ENCODE measurements around the gene NEU2.

NEU2 gene

GRCh38 chr2:233007739-233008138 is 24.7 kb upstream of the NEU2 start:
- H3K27ac ChIP-seq (ENCODE audit: low read depth, low read length), result no peak overlapping the region
- no peak overlapping the region for H4K12ac ChIP-seq (ENCODE audit: low read depth, low read length)
- no peak overlapping the region for H3K4me3 ChIP-seq (ENCODE audit: low read depth, low read length)
- H3K4me1 ChIP-seq (ENCODE audit: control insufficient read depth in 1 of 2, insufficient read depth in 2 of 2, low read length in 2 of 2), result no peaks in the 10 kb centered on the region
- H3K36me3 ChIP-seq (ENCODE audit: control insufficient read depth in 1 of 2, insufficient read depth in 2 of 2, low read length in 2 of 2), result no peaks in the 10 kb centered on the region
- no peak overlapping the region for H2AK5ac ChIP-seq (ENCODE audit: low read length)
- H4K8ac ChIP-seq (ENCODE audit: low read depth, low read length), result no peak overlapping the region
- H2BK120ac ChIP-seq (ENCODE audit: insufficient read depth, low read length, poor library complexity), result no peak overlapping the region
- H3K4ac ChIP-seq (ENCODE audit: low read depth, low read length), result no peak overlapping the region
- H3K27me3 ChIP-seq (ENCODE audit: insufficient read depth, low read length), result no peaks in the 10 kb centered on the region
- no peaks in the 10 kb centered on the region for H3K79me1 ChIP-seq (ENCODE audit: low read length)
- no peak overlapping the region for H2BK5ac ChIP-seq (ENCODE audit: low read depth, low read length, poor library complexity)
- H3K18ac ChIP-seq (ENCODE audit: low read length), result no peak overlapping the region
- H3K4me2 ChIP-seq (ENCODE audit: low read length), result no peak overlapping the region
- no peak overlapping the region for H3K23ac ChIP-seq (ENCODE audit: low read length)
- no peak overlapping the region for H4K91ac ChIP-seq (ENCODE audit: low read depth, low read length)
- H2BK12ac ChIP-seq (ENCODE audit: low read length), result no peak overlapping the region
- no peaks in the 10 kb centered on the region for H3K79me2 ChIP-seq (ENCODE audit: control insufficient read depth, insufficient read depth, low read length, poor library complexity)
- no peak overlapping the region for H3K9ac ChIP-seq (ENCODE audit: low read length)
- H2AFZ ChIP-seq (ENCODE audit: insufficient read depth, low read length, poor library complexity), result no peak overlapping the region
- no peaks in the 10 kb centered on the region for H3K9me3 ChIP-seq (ENCODE audit: insufficient read depth, low read depth, low read length)
- WGBS (ENCODE audit: extremely low coverage, insufficient coverage, insufficient read length), result no CpG with 5 or more reads among the region's 3 CpGs
- H3K14ac ChIP-seq (ENCODE audit: low read length), result no peak overlapping the region
- DNase-seq, result no peak

- Histone ChIP-seq H2AK5ac (ENCODE audit: low read length) (no peak overlapping the region), H4K12ac (ENCODE audit: low read depth, low read length) (no peak overlapping the region), H2BK12ac (ENCODE audit: low read length) (no peak overlapping the region), H3K36me3 (ENCODE audit: control insufficient read depth in 1 of 2, insufficient read depth in 2 of 2, low read length in 2 of 2) (no peaks in the 10 kb centered on the region), H3K4me2 (ENCODE audit: low read length) (no peak overlapping the region), H3K14ac (ENCODE audit: low read length) (no peak overlapping the region), H4K8ac (ENCODE audit: low read depth, low read length) (no peak overlapping the region), H3K27me3 (ENCODE audit: insufficient read depth, low read length) (no peaks in the 10 kb centered on the region), H3K23ac (ENCODE audit: low read length) (no peak overlapping the region), H3K79me1 (ENCODE audit: low read length) (no peaks in the 10 kb centered on the region), H3K9ac (ENCODE audit: low read length) (no peak overlapping the region), H2AFZ (ENCODE audit: insufficient read depth, low read length, poor library complexity) (no peak overlapping the region), H4K91ac (ENCODE audit: low read depth, low read length) (no peak overlapping the region), H3K27ac (ENCODE audit: low read depth, low read length) (no peak overlapping the region), H3K4ac (ENCODE audit: low read depth, low read length) (no peak overlapping the region), H3K18ac (ENCODE audit: low read length) (no peak overlapping the region), H2BK5ac (ENCODE audit: low read depth, low read length, poor library complexity) (no peak overlapping the region), H3K4me3 (ENCODE audit: low read depth, low read length) (no peak overlapping the region), H3K4me1 (ENCODE audit: control insufficient read depth in 1 of 2, insufficient read depth in 2 of 2, low read length in 2 of 2) (no peaks in the 10 kb centered on the region), H2BK120ac (ENCODE audit: insufficient read depth, low read length, poor library complexity) (no peak overlapping the region), H3K9me3 (ENCODE audit: insufficient read depth, low read depth, low read length) (peaks cover 2% of the 10 kb centered on the region), H3K79me2 (ENCODE audit: control insufficient read depth, insufficient read depth, low read length, poor library complexity) (no peaks in the 10 kb centered on the region)
- no CpG with 5 or more reads among the region's 3 CpGs for WGBS (ENCODE audit: extremely low coverage, insufficient coverage, insufficient read length)
- DNase-seq, result no peak
Measured at GRCh38 chr2:233009661-233010060, 22.8 kb upstream of the NEU2 start.

- no CpG with 5 or more reads among the region's 9 CpGs for WGBS (ENCODE audit: extremely low coverage, insufficient coverage, insufficient read length)
- H4K8ac ChIP-seq (ENCODE audit: low read depth, low read length), result no peak overlapping the region
- H3K79me2 ChIP-seq (ENCODE audit: control insufficient read depth, insufficient read depth, low read length, poor library complexity), result no peaks in the 10 kb centered on the region
- H3K4me3 ChIP-seq (ENCODE audit: low read depth, low read length), result no peak overlapping the region
- H2BK120ac ChIP-seq (ENCODE audit: insufficient read depth, low read length, poor library complexity), result no peak overlapping the region
- no peak overlapping the region for H2AFZ ChIP-seq (ENCODE audit: insufficient read depth, low read length, poor library complexity)
- no peak overlapping the region for H3K14ac ChIP-seq (ENCODE audit: low read length)
- H3K36me3 ChIP-seq (ENCODE audit: control insufficient read depth in 1 of 2, insufficient read depth in 2 of 2, low read length in 2 of 2), result no peaks in the 10 kb centered on the region
- no peak overlapping the region for H4K91ac ChIP-seq (ENCODE audit: low read depth, low read length)
- H3K18ac ChIP-seq (ENCODE audit: low read length), result no peak overlapping the region
- no peaks in the 10 kb centered on the region for H3K27me3 ChIP-seq (ENCODE audit: insufficient read depth, low read length)
- H2AK5ac ChIP-seq (ENCODE audit: low read length), result no peak overlapping the region
- H2BK12ac ChIP-seq (ENCODE audit: low read length), result no peak overlapping the region
- peaks cover 2% of the 10 kb centered on the region for H3K9me3 ChIP-seq (ENCODE audit: insufficient read depth, low read depth, low read length)
- H3K4ac ChIP-seq (ENCODE audit: low read depth, low read length), result no peak overlapping the region
- H3K23ac ChIP-seq (ENCODE audit: low read length), result no peak overlapping the region
- H4K12ac ChIP-seq (ENCODE audit: low read depth, low read length), result no peak overlapping the region
- no peak overlapping the region for H3K4me2 ChIP-seq (ENCODE audit: low read length)
- no peak overlapping the region for H2BK5ac ChIP-seq (ENCODE audit: low read depth, low read length, poor library complexity)
- H3K9ac ChIP-seq (ENCODE audit: low read length), result no peak overlapping the region
- no peak for DNase-seq
- H3K27ac ChIP-seq (ENCODE audit: low read depth, low read length), result no peak overlapping the region
- no peaks in the 10 kb centered on the region for H3K4me1 ChIP-seq (ENCODE audit: control insufficient read depth in 1 of 2, insufficient read depth in 2 of 2, low read length in 2 of 2)
- no peaks in the 10 kb centered on the region for H3K79me1 ChIP-seq (ENCODE audit: low read length)
Measured at GRCh38 chr2:233010569-233011267, 21.8 kb upstream of the NEU2 start.

- no peak overlapping the region for H3K18ac ChIP-seq (ENCODE audit: low read length)
- no peak overlapping the region for H2BK12ac ChIP-seq (ENCODE audit: low read length)
Measured at GRCh38 chr2:233011268-233011650, 21.2 kb upstream of the NEU2 start.

More at GRCh38 chr2:233011268-233011650, 21.2 kb upstream of the NEU2 start:
- no peak for DNase-seq
- no peak overlapping the region for H3K4me3 ChIP-seq (ENCODE audit: low read depth, low read length)
- no peaks in the 10 kb centered on the region for H3K79me1 ChIP-seq (ENCODE audit: low read length)
- WGBS (ENCODE audit: extremely low coverage, insufficient coverage, insufficient read length), result no CpG with 5 or more reads among the region's 6 CpGs
- no peaks in the 10 kb centered on the region for H3K36me3 ChIP-seq (ENCODE audit: control insufficient read depth in 1 of 2, insufficient read depth in 2 of 2, low read length in 2 of 2)
- no peak overlapping the region for H4K91ac ChIP-seq (ENCODE audit: low read depth, low read length)
- no peak overlapping the region for H4K12ac ChIP-seq (ENCODE audit: low read depth, low read length)
- no peak overlapping the region for H3K27ac ChIP-seq (ENCODE audit: low read depth, low read length)
- H3K4ac ChIP-seq (ENCODE audit: low read depth, low read length), result no peak overlapping the region
- H4K8ac ChIP-seq (ENCODE audit: low read depth, low read length), result no peak overlapping the region
- no peak overlapping the region for H2AFZ ChIP-seq (ENCODE audit: insufficient read depth, low read length, poor library complexity)
- no peaks in the 10 kb centered on the region for H3K4me1 ChIP-seq (ENCODE audit: control insufficient read depth in 1 of 2, insufficient read depth in 2 of 2, low read length in 2 of 2)
- no peak overlapping the region for H3K14ac ChIP-seq (ENCODE audit: low read length)
- peaks cover 2% of the 10 kb centered on the region for H3K9me3 ChIP-seq (ENCODE audit: insufficient read depth, low read depth, low read length)
- H2AK5ac ChIP-seq (ENCODE audit: low read length), result no peak overlapping the region
- no peak overlapping the region for H2BK120ac ChIP-seq (ENCODE audit: insufficient read depth, low read length, poor library complexity)
- no peak overlapping the region for H3K23ac ChIP-seq (ENCODE audit: low read length)
- H3K79me2 ChIP-seq (ENCODE audit: control insufficient read depth, insufficient read depth, low read length, poor library complexity), result no peaks in the 10 kb centered on the region
- no peaks in the 10 kb centered on the region for H3K27me3 ChIP-seq (ENCODE audit: insufficient read depth, low read length)
- no peak overlapping the region for H3K9ac ChIP-seq (ENCODE audit: low read length)
- no peak overlapping the region for H3K4me2 ChIP-seq (ENCODE audit: low read length)
- no peak overlapping the region for H2BK5ac ChIP-seq (ENCODE audit: low read depth, low read length, poor library complexity)

Measured in trophoblast cell (in vitro differentiated cells and primary cell).